Hematopoietic multipotent progenitor cell treated with erythropoietin and hydrocortisone succinate and interleukin-3 and kit ligand, for 8 days (in vitro differentiated cells): ENCODE results near the gene TAF3.

Experiments
- DNase-seq: peaks from one replicate; pipeline ENCODE4 v3.0.0-alpha.2; 2015

Gene TAF3

DNA sequence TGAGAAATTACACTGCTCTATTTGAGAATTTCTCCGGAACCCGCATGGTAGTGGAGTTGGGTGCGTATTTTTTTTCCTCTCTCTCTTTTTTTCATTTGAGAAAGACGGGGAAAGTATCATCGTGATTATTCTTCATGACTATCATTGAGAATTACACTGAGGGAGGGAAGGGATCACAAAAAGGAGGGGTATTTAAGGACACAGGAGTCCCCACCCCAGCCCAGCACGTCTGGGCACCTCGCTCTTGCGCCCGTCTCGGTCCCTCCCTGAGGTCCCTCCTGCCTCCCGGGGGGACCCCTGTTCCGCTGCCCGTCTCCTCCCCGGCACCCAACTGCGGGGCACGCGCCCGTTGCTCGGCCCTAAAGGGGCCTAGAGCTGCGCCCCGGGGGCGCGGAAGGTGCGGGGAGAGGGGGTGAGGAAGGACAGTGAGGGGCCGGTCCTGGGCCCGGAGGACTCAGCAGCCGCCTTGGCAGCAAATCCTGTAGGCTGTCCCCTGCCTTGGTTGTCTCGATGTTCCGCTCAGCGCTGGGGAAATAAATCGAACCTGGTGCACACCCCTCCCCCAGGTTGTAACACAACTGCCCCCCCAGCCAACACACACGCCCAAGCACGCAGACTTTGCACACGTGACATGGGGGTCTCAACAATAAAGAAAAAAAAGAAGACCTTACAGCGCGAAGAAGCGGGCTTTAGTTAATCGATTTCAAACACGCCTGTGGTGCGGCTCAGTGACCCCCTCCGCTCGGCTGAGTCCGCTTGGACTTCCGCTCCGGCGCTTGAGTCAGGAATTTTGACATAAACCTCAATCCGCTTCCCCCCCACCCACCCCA lies 217.6 kb downstream of the TAF3 start:
- DNase-seq, result no peak

GRCh38 chr10:8036506-8037198 lies 218.3 kb downstream of the TAF3 start:
- DNase-seq, result no peak

- no peak for DNase-seq
Measured at GRCh38 chr10:8037199-8037801, 219.0 kb downstream of the TAF3 start.

DNA sequence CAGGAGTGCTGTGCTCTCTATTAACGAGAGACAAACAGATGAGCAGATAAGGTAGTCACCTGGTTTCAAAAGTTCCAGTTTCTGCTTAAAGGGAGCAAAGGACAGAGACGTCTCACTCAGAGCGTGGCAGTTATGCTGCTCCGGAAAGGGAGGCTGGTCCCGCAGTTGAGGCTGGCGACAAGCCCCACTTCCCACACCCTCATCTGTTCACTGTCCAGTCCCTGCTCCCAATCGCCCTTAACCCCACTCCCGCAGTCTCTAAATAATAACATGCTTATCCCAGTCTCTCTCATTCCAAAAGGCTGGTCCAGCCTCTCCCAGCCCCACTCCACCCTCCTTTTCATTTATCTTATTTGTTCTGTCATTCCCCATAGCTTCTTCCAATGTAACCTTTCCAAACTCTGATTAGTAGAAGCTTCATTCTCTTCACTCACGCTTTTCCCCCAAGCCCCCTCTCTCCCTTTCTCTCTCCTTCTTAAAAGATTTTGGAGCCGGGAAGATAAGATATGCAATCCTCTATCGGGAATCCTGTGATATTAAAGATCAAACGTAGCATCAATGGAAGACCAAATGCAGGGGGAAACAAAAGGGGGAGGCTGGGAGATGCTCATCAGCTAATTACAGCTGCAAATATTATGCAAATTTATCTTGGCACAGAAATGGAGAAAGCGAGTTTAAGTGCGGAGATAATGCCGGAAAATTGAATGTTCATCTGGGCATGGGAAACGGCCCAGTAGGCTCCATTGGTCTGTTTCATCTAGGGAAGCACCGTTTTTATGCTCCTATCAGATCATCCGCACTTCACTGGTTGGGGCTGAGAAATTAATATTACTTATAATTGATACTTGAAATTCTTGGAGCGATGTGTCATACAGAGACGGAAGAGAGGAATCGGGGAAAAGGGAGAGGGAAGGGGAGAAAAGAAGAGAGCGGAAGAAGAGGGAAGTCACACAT lies 219.9 kb downstream of the TAF3 start:
- no peak for DNase-seq

DNA sequence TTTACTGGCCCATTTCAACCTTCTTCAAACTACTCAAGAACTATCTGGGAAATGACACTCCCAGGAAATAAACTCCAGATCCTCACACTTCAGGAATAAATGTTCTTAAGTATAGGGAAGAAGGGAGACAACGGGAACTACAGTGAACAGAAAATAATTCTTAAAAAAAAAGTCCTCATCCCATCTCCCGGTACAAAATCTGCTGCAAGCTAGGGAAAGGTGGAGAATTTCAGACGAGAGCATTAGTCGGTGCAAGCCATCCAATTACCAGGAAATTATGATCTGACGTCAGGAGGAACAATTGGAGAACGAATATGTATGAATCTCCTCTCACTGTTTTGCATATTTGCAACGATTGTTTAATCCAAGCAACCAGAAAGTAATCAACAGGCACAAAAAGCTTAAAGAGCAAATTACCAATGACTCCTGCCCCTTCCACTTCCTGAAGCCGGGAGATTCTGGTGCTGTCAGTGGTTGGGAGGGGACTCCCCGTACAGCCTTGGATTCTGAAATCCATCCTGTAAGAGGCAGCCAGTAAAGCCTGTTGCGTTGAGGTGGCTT lies 221.1 kb downstream of the TAF3 start:
- no peak for DNase-seq

DNA sequence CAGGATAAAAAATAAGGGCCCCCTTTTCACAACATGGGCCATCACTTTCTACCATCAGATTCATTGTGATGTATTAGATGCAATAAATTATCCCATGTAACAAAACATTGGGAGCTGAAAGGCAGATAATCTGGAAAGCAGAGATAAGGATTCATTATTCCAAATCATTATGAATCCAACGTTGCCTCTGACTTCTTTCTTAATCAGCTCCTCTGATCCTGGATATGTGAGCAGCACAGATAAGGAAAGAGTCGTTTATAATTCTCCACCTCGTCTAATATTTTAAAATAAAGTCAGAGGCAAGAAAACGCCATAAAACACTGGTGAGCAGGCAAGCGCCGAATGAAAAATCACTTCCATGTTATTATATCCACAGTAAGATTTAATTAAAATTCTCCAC lies 222.3 kb downstream of the TAF3 start:
- DNase-seq, result no peak

GRCh38 chr10:8041284-8041991 lies 223.1 kb downstream of the TAF3 start:
- no peak for DNase-seq

DNA sequence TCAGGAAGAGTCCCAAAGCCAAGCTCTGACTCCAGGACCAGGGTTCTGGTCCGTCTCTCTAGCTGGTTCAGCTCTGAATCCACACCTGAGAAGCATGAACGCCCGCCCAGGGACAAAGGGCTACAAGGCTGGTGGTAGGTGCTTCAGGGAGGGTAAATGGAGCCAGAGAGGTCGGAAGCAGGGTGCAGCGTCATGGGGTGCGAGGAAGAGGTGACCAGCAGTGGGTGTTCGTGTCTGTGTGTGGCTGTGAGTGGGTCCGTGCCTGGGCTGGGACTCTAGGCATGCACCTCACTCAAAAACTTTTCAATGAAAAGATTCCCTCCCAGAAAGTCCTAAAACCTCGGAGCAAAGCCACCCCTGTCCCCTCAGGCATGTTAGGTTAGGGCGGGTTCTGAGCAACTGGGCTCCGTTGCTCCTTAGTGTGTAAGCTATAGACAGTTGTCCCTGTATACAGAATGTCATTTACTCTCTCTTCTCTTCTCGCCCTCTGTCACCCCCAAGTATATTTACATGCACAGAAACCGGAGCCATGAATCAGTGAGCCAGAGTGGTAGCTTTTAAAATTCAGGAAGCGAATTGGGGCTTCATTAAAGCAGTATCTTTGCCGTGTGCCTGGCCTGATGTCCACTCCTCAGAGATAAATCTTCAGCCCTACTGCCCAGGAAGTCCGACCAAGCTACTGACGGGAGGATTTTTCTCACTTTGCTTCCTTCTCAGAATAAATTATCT lies 223.9 kb downstream of the TAF3 start:
- no peak for DNase-seq

GRCh38 chr10:8042721-8043568 lies 224.6 kb downstream of the TAF3 start:
- DNase-seq, result no peak

DNA sequence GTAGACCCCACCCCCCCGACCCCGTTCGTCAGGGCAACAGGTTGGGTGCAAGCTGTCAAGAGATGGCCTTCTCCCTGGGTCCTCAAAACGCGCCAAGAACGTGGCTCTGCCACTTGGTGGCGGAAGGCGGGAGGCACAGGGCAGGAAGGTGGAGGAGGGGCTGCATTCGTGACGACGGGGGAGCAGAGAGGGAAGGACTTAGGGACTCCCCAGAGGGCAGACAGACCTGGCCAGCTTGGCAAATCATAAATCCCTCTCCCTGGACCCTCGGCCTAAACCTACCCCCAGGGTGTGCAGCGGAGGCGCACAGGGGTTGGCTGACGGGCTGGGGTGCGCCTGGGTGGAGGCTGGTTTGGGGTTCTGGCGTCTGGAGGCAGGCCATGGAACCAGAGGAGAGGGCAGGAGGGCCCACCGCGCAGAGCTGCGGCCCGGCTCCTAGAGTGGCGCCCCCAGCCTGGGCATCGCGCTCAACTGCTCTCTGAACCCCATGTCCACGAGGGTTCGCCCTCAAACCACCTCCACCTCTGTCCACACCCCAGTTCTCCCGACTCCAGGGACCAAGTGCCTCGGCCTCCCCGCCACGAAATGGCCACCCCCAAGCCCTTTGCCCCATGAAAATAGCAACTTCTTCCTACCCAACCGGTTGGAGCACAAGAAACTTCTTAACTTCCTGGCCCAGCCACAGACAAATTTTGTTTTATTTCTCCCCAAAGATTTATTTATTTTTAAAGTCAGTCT lies 225.4 kb downstream of the TAF3 start:
- DNase-seq, result no peak

DNA sequence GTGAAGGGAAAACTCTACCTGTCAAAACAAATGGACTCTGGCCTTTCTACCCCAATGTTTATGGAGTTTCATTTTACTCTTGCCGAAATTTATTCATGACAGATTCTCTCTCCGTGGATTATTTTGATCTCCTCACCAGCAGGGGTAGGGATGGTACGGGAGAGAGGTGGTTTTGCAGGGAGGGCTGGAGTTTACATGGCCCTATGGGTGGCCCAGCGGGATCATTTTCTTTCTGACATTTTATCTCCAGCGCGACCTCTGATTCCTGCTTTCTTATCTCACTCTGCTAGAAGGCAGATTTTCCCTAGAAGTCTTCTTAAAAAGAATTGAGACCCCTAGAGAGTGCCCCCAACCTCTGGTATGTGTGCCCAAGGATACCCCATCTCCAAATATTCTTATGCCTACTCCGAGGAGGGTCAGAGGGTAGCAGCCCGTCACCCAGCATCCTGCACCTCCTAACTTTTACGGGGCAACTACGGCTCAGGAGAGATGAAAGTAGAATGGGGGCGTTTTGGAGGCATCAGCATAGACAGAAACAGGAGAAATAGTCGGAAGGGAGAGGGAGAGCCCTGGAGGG lies 226.1 kb downstream of the TAF3 start:
- DNase-seq, result no peak

DNA sequence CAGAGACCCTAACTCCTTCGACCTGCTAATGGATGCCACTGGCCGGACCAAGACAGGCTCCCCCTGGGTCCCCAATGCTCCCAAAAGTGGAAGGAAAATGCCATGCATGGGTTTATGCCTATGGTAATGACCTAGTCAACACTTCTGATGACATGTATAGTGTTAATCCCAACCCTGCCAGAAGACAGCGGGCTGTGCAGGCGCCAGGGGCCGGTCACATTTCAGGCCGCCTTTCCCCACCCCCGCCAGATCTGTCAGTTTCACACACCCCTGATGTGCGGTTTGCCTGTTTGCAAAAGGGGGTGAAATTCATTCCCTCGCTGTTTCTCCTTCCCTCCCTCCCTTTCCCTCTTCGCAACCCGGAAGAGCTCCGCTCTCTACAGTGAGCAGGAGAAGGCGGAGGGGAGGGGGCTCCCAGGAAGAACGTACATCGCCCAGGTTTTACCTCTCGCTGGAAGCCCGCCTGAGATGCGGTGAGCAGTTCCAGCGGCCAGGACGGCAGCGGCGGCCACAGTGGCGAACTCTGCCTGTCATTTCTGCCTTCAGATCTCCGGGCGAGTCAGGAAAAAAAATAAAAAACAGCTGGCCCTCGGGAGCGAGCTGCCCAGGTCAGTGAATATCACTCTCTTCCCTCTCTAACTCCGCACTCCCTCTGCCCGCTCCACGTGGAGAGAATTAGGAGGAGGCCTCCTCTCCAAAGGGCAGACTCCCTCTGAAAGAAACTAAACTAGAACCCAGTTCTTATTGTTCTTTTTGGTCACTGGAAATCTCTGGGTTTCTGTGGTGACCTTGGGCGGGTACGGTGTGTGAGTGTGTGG lies 226.8 kb downstream of the TAF3 start:
- no peak for DNase-seq

DNA sequence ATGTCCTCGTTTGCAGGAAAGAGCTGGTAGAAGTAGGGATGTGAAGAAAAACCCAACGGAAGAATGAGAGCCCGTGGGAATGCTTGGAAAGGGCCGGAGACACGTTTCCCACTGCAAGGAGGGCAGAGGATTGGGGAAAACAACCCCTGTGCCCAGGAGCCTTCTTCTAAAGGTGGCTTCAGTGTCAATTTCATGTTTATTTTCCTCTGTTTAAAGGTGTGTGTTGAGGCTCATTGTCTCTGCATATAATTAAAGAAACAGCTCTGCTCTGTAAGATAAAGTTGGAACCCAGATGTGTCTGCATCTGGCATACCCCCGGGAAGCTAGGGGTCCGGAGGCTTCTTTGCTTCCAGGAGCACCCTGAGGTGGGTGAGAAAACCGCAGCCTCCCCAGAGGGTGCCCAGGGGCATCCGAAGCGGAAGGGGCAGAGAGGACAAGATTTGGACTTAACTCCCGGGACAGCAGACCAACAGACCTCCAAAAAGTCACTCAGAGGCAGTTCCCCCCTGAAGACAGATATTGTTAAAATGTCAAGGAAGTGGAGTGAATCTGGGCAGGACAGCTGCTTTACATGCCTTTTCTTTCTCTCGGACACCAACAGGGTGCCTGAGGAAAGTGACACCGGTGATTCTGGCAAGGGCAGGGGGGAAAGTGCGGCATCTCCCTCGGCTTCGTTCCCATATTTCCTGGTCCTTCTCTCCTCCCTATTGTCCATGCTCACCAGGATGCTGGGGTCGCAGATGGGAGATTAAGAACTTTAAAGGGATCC lies 227.6 kb downstream of the TAF3 start:
- DNase-seq, result no peak

DNA sequence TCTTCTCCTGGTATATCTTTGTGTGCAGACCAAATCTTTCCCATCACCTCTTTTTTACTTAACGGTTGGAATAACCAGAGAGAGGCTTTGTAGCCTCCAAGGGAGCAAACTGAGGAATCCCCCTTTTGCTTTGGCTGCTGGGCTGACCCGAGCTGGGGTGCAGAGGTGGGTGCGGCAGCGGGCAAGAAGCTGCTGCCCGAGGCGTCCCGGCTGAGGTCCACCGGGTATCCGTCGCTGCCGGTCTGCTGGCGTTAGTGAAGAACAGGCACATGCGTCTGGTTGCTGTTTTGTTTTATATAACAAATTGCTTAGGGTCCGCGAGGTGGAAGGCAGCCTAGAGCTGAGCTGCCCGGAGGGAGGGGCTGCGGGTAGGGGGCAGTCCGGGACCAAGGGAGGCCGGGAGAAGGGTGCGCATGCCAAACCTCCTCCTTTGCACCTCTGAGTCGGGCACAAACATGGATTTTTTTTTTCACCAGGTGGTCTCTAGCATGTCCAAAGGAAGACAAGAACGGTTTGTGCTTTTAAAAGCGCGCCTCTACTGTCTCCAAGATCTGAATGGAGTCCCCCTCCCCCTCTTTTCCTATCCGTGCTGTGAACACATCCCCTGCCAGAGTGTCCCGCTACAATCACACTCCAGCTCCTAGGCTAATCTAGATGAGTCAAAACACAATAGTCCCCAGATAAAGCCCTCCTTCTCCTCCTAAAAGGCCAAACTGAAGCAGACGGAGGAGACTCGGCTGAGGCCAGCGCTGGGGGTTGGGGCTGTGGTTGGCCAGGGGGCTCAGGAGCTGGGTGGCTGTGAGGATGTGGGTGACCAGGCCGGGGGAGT lies 229.4 kb downstream of the TAF3 start:
- no peak for DNase-seq

DNA sequence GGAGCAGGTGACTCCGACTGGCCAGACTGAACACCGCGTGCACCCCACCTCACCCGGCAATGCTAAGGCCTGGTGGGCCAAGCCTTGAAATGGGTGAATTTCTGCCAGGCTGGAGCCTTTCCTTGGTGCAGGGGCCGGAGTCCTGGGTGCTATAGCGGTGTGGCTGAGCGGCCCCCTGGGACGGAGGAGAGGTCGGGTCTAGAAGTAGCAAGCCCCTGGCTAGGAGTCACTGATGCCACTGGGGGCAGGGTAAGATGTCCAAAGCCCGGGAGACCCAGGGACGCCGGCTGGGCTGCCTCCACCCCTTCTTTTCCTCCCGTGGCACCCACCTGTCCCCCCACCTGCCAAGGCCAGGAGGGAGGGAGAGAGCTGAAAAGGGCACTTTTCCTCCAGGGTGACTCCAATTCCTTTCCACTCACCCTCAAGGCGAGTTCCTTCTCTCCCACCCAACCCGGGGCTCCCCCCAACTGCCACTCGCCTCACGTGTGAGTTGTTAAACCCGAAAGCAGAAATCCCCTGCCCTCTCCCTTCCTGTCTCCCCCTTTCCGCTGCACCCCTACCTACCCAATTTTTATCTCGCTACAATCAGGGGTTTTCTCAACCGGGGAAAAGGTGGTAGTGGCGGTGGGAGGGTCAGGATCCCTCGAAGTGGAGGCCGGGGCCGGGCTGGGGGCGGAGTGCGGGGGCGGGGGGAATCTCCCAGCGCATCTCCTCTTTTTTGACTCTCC lies 230.1 kb downstream of the TAF3 start:
- DNase-seq, result no peak
